MM.1S (cell line): ENCODE data around the gene IL23A.

ENCODE experiments used
- DNase-seq: peaks from one replicate; pipeline ENCODE4 v3.0.0-alpha.2; 2015
- H2AFZ ChIP-seq: fragments of 300-600 bp; sonication (generic); 2 replicates; pipeline ENCODE4 v1.6.0; 2016; ENCODE audit warnings: antibody characterized with exemption, low read length
- H3F3A ChIP-seq: fragments of 300-600 bp; sonication (generic); 2 replicates; pipeline ENCODE4 v1.6.1; 2016; ENCODE audit warnings: mild to moderate bottlenecking, antibody characterized with exemption, low read length, moderate library complexity, mixed read lengths; ENCODE audit not compliant: insufficient read depth
- H3K27ac ChIP-seq: fragments of 300-600 bp; sonication (generic); 2 replicates; pipeline ENCODE4 v1.5.1; 2016; ENCODE audit warnings: mild to moderate bottlenecking, low read length
- H3K27me3 ChIP-seq: fragments of 300-600 bp; sonication (generic); replicated peaks from 2 replicates; pipeline ENCODE4 v1.6.0; 2016; ENCODE audit warnings: low read length; ENCODE audit not compliant: insufficient read depth
- H3K36me3 ChIP-seq: fragments of 300-600 bp; sonication (generic); replicated peaks from 2 replicates; pipeline ENCODE4 v1.6.1; 2016; ENCODE audit warnings: mild to moderate bottlenecking, low read length, mixed read lengths; ENCODE audit not compliant: insufficient read depth
- H3K4me1 ChIP-seq: fragments of 300-600 bp; sonication (generic); 2 replicates; pipeline ENCODE4 v1.6.1; 2016; ENCODE audit warnings: low read length, mixed read lengths
- H3K4me2 ChIP-seq: fragments of 300-600 bp; sonication (generic); 2 replicates; pipeline ENCODE4 v1.6.0; 2016; ENCODE audit warnings: low read depth, low read length
- H3K4me3 ChIP-seq: fragments of 300-600 bp; sonication (generic); 2 replicates; pipeline ENCODE4 v1.5.1; 2016; ENCODE audit warnings: low read length, mixed read lengths
- H3K79me2 ChIP-seq: fragments of 300-600 bp; sonication (generic); 2 replicates; pipeline ENCODE4 v1.6.1; 2016; ENCODE audit warnings: mixed run types, low read length, mixed read lengths
- H3K9ac ChIP-seq: fragments of 300-600 bp; sonication (generic); 2 replicates; pipeline ENCODE4 v1.6.1; 2016; ENCODE audit warnings: low read length, mixed read lengths
- H3K9me2 ChIP-seq: fragments of 300-600 bp; sonication (generic); replicated peaks from 2 replicates; pipeline ENCODE4 v1.6.1; 2016; ENCODE audit warnings: mild to moderate bottlenecking, low read length, mixed read lengths; ENCODE audit not compliant: insufficient read depth
- H3K9me3 ChIP-seq: fragments of 300-600 bp; sonication (generic); replicated peaks from 2 replicates; pipeline ENCODE4 v1.6.1; 2016; ENCODE audit warnings: mild to moderate bottlenecking, low read length, mixed read lengths; ENCODE audit not compliant: insufficient read depth
- H4K20me1 ChIP-seq: fragments of 300-600 bp; sonication (generic); 2 replicates; pipeline ENCODE4 v1.6.1; 2016; ENCODE audit warnings: mild to moderate bottlenecking, low read length, moderate library complexity, mixed read lengths; ENCODE audit not compliant: insufficient read depth
- CTCF ChIP-seq: fragments of 300-600 bp; sonication (generic); IDR thresholded peaks from 2 replicates; pipeline ENCODE4 v1.5.1; 2016; ENCODE audit warnings: antibody characterized with exemption, low read length, mixed read lengths
- EZH2 ChIP-seq: fragments of 300-600 bp; sonication (generic); optimal IDR thresholded peaks from 2 replicates; pipeline ENCODE3; 2017; ENCODE audit warnings: low read depth, mild to moderate bottlenecking, antibody characterized with exemption, low read length, mixed read lengths
- EZH2phosphoT487 ChIP-seq: fragments of 300-600 bp; sonication (generic); IDR thresholded peaks from 2 replicates; pipeline ENCODE4 v1.6.1; 2018; ENCODE audit warnings: antibody characterized with exemption, low read length

Gene IL23A

GRCh38 chr12:56336361-56337167, 2.1 kb upstream of the IL23A start:
- no peak for TF ChIP-seq EZH2
- no peak for TF ChIP-seq EZH2phosphoT487
- TF ChIP-seq CTCF: no peak
- Histone ChIP-seq H3K27ac (peak overlapping the region; percentile 67; the same call in 1 of the 2 replicates), H3K27me3 (no peaks in the 10 kb centered on the region), H3K4me1 (peaks cover 47% of the 10 kb centered on the region), H3K4me2 (0 out of 2 replicates have a peak overlapping the region, but pooled peaks have one; percentile 17), H3K9me2 (no peaks in the 10 kb centered on the region), H2AFZ (0 out of 2 replicates have a peak overlapping the region, but pooled peaks have one; percentile 2), H3K9ac (no peak overlapping the region), H4K20me1 (no peaks in the 10 kb centered on the region), H3F3A (peaks cover 38% of the 10 kb centered on the region), H3K79me2 (peaks cover 34% of the 10 kb centered on the region), H3K4me3 (no peak overlapping the region), H3K9me3 (no peaks in the 10 kb centered on the region), H3K36me3 (no peaks in the 10 kb centered on the region)
- peak; percentile 33 for DNase-seq

- H2AFZ ChIP-seq: 0 out of 2 replicates have a peak overlapping the region, but pooled peaks have one; percentile 10
- H3K79me2 ChIP-seq: peaks cover 27% of the 10 kb centered on the region
- no peak for DNase-seq
- H3K9me2 ChIP-seq: no peaks in the 10 kb centered on the region
- H3K4me1 ChIP-seq: peaks cover 43% of the 10 kb centered on the region
- H3K27me3 ChIP-seq: no peaks in the 10 kb centered on the region
- H3K36me3 ChIP-seq: no peaks in the 10 kb centered on the region
- TF ChIP-seq EZH2 (no peak), EZH2phosphoT487 (no peak), CTCF (no peak)
- peaks cover 39% of the 10 kb centered on the region for H3F3A ChIP-seq
- no peaks in the 10 kb centered on the region for H3K9me3 ChIP-seq
- peak overlapping the region; percentile 99; the same call in 1 of the 2 replicates for H3K4me2 ChIP-seq
- H3K27ac ChIP-seq: peak overlapping the region; percentile 99
- H3K9ac ChIP-seq: peak overlapping the region; percentile 34; the same call in 1 of the 2 replicates
- peak overlapping the region; percentile 5; the same call in 1 of the 2 replicates for H3K4me3 ChIP-seq
- no peaks in the 10 kb centered on the region for H4K20me1 ChIP-seq
Observed at GRCh38 chr12:56337753-56338251, 882 bp upstream of the IL23A start.

GRCh38 chr12:56339158-56339422, 406 bp downstream of the IL23A start:
- peak overlapping the region; percentile 73 for H3K4me3 ChIP-seq
- peak; percentile 30 for DNase-seq
- no peaks in the 10 kb centered on the region for H3K27me3 ChIP-seq
- H3K79me2 ChIP-seq: peaks cover 19% of the 10 kb centered on the region
- peaks cover 40% of the 10 kb centered on the region for H3K4me1 ChIP-seq
- H4K20me1 ChIP-seq: no peaks in the 10 kb centered on the region
- H3K4me2 ChIP-seq: peak overlapping the region; percentile 99
- H3K9ac ChIP-seq: peak overlapping the region; percentile 92
- H3K9me3 ChIP-seq: no peaks in the 10 kb centered on the region
- TF ChIP-seq CTCF (no peak), EZH2 (no peak), EZH2phosphoT487 (no peak)
- H3F3A ChIP-seq: peaks cover 38% of the 10 kb centered on the region
- H3K9me2 ChIP-seq: no peaks in the 10 kb centered on the region
- H3K36me3 ChIP-seq: no peaks in the 10 kb centered on the region
- H3K27ac ChIP-seq: peak overlapping the region; percentile 99
- H2AFZ ChIP-seq: peak overlapping the region; percentile 49; the same call in 1 of the 2 replicates
